H1 (cell line): Measurements from ENCODE around the gene MPPE1. TPM values are rescaled to one million over a fixed set of nuclear protein-coding genes. Genes with fewer than 3 reads are reported as not detected.

Experiments
- CTCF ChIA-PET: fragments of 300-600 bp; sonication (Branson Sonifier 250); formaldehyde crosslinking; loops from one replicate; lab custom pipeline; 2021; ENCODE audit not compliant: partially characterized antibody; lab: Charles Lee
- POLR2A ChIA-PET: fragments of 300-600 bp; sonication (Branson Sonifier 250); formaldehyde crosslinking; loops from one replicate; lab custom pipeline; 2021; ENCODE audit warnings: inconsistent platforms; ENCODE audit not compliant: partially characterized antibody; lab: Charles Lee
- DNase-seq, 2 experiments: peaks; one replicate each; pipeline versions ENCODE4 v3.0.0 to v3.0.0-alpha.2; 2010 to 2022; ENCODE audit warnings: low spot score in 2 of 2, low read depth in 1 of 2, mixed read lengths in 1 of 2
- FAIRE-seq: peaks from 2 replicates; lab custom pipeline; 2011; peaks lifted over from hg19 to GRCh38; lab: Jason Lieb, UNC
- H2AFZ ChIP-seq: 2 replicates; pipeline ENCODE4 v1.8.1; 2012; ENCODE audit warnings: low read length, inconsistent platforms
- H2AK5ac ChIP-seq: 2 replicates; pipeline ENCODE4 v1.6.1; 2013; ENCODE audit warnings: low read depth, low read length
- H2BK120ac ChIP-seq: replicated peaks from 2 replicates; pipeline ENCODE3; 2013; ENCODE audit warnings: low read depth, low read length, inconsistent platforms
- H2BK12ac ChIP-seq: 2 replicates; pipeline ENCODE4 v1.6.1; 2013; ENCODE audit warnings: low read depth, low read length
- H2BK15ac ChIP-seq: 2 replicates; pipeline ENCODE4 v1.6.1; 2013; ENCODE audit warnings: low read length
- H2BK20ac ChIP-seq: 2 replicates; pipeline ENCODE4 v1.6.1; 2013; ENCODE audit warnings: low read length
- H2BK5ac ChIP-seq: 2 replicates; pipeline ENCODE4 v1.6.1; 2013; ENCODE audit warnings: low read depth, low read length
- H3K14ac ChIP-seq: 2 replicates; pipeline ENCODE4 v1.6.1; 2013; ENCODE audit warnings: inconsistent platforms; ENCODE audit not compliant: insufficient read length
- H3K18ac ChIP-seq: 2 replicates; pipeline ENCODE4 v1.6.1; 2013; ENCODE audit warnings: low read length; ENCODE audit errors: extremely low read depth
- H3K23ac ChIP-seq: 2 replicates; pipeline ENCODE4 v1.6.1; 2013; ENCODE audit warnings: inconsistent platforms; ENCODE audit not compliant: insufficient read length
- H3K23me2 ChIP-seq: 2 replicates; pipeline ENCODE4 v1.6.1; 2013; ENCODE audit warnings: low read depth, low read length
- H3K27ac ChIP-seq: 2 replicates; pipeline ENCODE4 v1.6.1; 2011; ENCODE audit warnings: low read depth, low read length, inconsistent platforms
- H3K27me3 ChIP-seq, 4 experiments: replicated peaks in 1 of 4; 1 replicate in 1 of 4; 2 replicates in 3 of 4; pipeline versions ENCODE4 v1.6.1 to v1.8.1; 2011 to 2013; ENCODE audit warnings: low read length in 3 of 4, mild to moderate bottlenecking in 3 of 4, inconsistent platforms in 2 of 4, mixed read lengths in 2 of 4, moderate library complexity in 1 of 4; ENCODE audit not compliant: control insufficient read depth in 3 of 4, insufficient read depth in 3 of 4; ENCODE audit errors: extremely low read depth in 1 of 4
- H3K36me3 ChIP-seq, 4 experiments: 2 replicates each; pipeline versions ENCODE4 v1.6.1 to v1.8.1; 2011 to 2013; ENCODE audit warnings: mild to moderate bottlenecking in 4 of 4, low read length in 3 of 4, moderate library complexity in 2 of 4, control low read depth in 1 of 4, inconsistent platforms in 1 of 4; ENCODE audit not compliant: insufficient read depth in 4 of 4, control insufficient read depth in 2 of 4
- H3K4ac ChIP-seq: replicated peaks from 2 replicates; pipeline ENCODE3; 2013; ENCODE audit warnings: low read length, low read depth, mixed read lengths, inconsistent platforms; ENCODE audit not compliant: insufficient read length
- H3K4me1 ChIP-seq, 4 experiments: replicated peaks in 1 of 4; 1 replicate in 1 of 4; 2 replicates in 3 of 4; pipeline versions ENCODE4 v1.6.1 to v1.8.1; 2011 to 2013; ENCODE audit warnings: low read length in 3 of 4, inconsistent platforms in 2 of 4, mixed read lengths in 1 of 4; ENCODE audit not compliant: insufficient read depth in 4 of 4, control insufficient read depth in 3 of 4
- H3K4me2 ChIP-seq, 2 experiments: 2 replicates each; pipeline versions ENCODE4 v1.6.1 to v1.8.1; 2011 to 2013; ENCODE audit warnings: low read depth in 2 of 2, low read length in 2 of 2, control low read depth in 1 of 2, inconsistent platforms in 1 of 2, mild to moderate bottlenecking in 1 of 2; ENCODE audit not compliant: insufficient read depth in 1 of 2
- H3K4me3 ChIP-seq, 4 experiments: fragments of 200-600, 300-600 bp in 1 of 4; sonication (generic), shearing (Covaris generic), sonication (Bioruptor Twin) in 1 of 4; 2 replicates each; pipeline versions ENCODE4 v1.5.1 to v1.8.1; 2011 to 2016; ENCODE audit warnings: low read length in 4 of 4, low read depth in 3 of 4, control low read depth in 2 of 4, inconsistent platforms in 2 of 4, mild to moderate bottlenecking in 2 of 4, mixed read lengths in 1 of 4, moderate library complexity in 1 of 4; ENCODE audit not compliant: insufficient read depth in 2 of 4; ENCODE audit errors: extremely low read depth in 1 of 4
- H3K56ac ChIP-seq: replicated peaks from 2 replicates; pipeline ENCODE3; 2013; ENCODE audit warnings: low read depth, mild to moderate bottlenecking, mixed read lengths, low read length, inconsistent platforms; ENCODE audit not compliant: insufficient read length
- H3K79me1 ChIP-seq: 2 replicates; pipeline ENCODE4 v1.6.1; 2013; ENCODE audit warnings: low read depth, low read length, control low read depth
- H3K79me2 ChIP-seq, 2 experiments: 2 replicates each; pipeline versions ENCODE4 v1.6.1 to v1.8.1; 2012 to 2013; ENCODE audit warnings: low read length in 2 of 2, mild to moderate bottlenecking in 2 of 2, inconsistent platforms in 1 of 2; ENCODE audit not compliant: insufficient read depth in 2 of 2, control insufficient read depth in 1 of 2
- H3K9ac ChIP-seq, 4 experiments: replicated peaks in 1 of 4; 1 replicate in 1 of 4; 2 replicates in 3 of 4; pipeline versions ENCODE4 v1.6.1 to v1.8.1; 2011 to 2013; ENCODE audit warnings: low read depth in 3 of 4, low read length in 3 of 4, control low read depth in 2 of 4, mild to moderate bottlenecking in 2 of 4, moderate library complexity in 2 of 4, inconsistent platforms in 1 of 4; ENCODE audit errors: extremely low read depth in 1 of 4
- H3K9me3 ChIP-seq, 2 experiments: 2 replicates each; pipeline versions ENCODE4 v1.6.1 to v1.8.1; 2012 to 2013; ENCODE audit warnings: mild to moderate bottlenecking in 2 of 2, moderate library complexity in 2 of 2, control low read depth in 1 of 2, inconsistent platforms in 1 of 2, low read depth in 1 of 2, low read length in 1 of 2, mixed read lengths in 1 of 2; ENCODE audit not compliant: insufficient read depth in 2 of 2
- H4K20me1 ChIP-seq, 2 experiments: replicated peaks in 1 of 2; 2 replicates each; pipeline versions ENCODE3 to v1.8.1; 2011 to 2013; ENCODE audit warnings: inconsistent platforms in 2 of 2, low read length in 2 of 2, mild to moderate bottlenecking in 1 of 2; ENCODE audit not compliant: insufficient read depth in 2 of 2, control insufficient read depth in 1 of 2
- H4K5ac ChIP-seq: 2 replicates; pipeline ENCODE4 v1.6.1; 2013; ENCODE audit warnings: low read length, low read depth, mixed read lengths, inconsistent platforms; ENCODE audit not compliant: insufficient read length
- H4K8ac ChIP-seq: 2 replicates; pipeline ENCODE4 v1.8.0; 2013; ENCODE audit warnings: mild to moderate bottlenecking, moderate library complexity, low read length, inconsistent platforms; ENCODE audit not compliant: insufficient read depth; ENCODE audit errors: extremely low read depth
- H4K91ac ChIP-seq: replicated peaks from 2 replicates; pipeline ENCODE3; 2013; ENCODE audit warnings: low read length, mixed read lengths, inconsistent platforms; ENCODE audit not compliant: insufficient read length
- BACH1 ChIP-seq: IDR thresholded peaks from 2 replicates; pipeline ENCODE4 v1.6.1; 2012; ENCODE audit warnings: low read length, improper control_type of control experiment
- BRCA1 ChIP-seq: IDR thresholded peaks from 2 replicates; pipeline ENCODE4 v1.6.1; 2012; ENCODE audit warnings: low read depth, low read length, improper control_type of control experiment
- EGR1 ChIP-seq: IDR thresholded peaks from 2 replicates; pipeline ENCODE4 v1.6.1; 2011; ENCODE audit warnings: low read depth, low read length, borderline replicate concordance
- KDM4A ChIP-seq: IDR thresholded peaks from one replicate; pipeline ENCODE4 v1.7.1; 2012; ENCODE audit warnings: low read depth, mild to moderate bottlenecking, moderate library complexity, low read length, inconsistent platforms; ENCODE audit not compliant: severe bottlenecking
- MAFK ChIP-seq: IDR thresholded peaks from 2 replicates; pipeline ENCODE4 v1.6.1; 2012; ENCODE audit warnings: low read depth, mild to moderate bottlenecking, improper control_type of control experiment, low read length
- RBBP5 ChIP-seq: IDR thresholded peaks from 2 replicates; pipeline ENCODE4 v1.7.1; 2012; ENCODE audit warnings: low read depth, mild to moderate bottlenecking, inconsistent platforms, low read length, moderate library complexity, borderline replicate concordance
- SIN3A ChIP-seq, 2 experiments: IDR thresholded peaks in 1 of 2; conservative IDR thresholded peaks in 1 of 2; 2 replicates each; pipeline ENCODE4 v1.6.1; 2011 to 2012; ENCODE audit warnings: low read length in 2 of 2, improper control_type of control experiment in 1 of 2, low read depth in 1 of 2, mild to moderate bottlenecking in 1 of 2
- SRF ChIP-seq: IDR thresholded peaks from 2 replicates; pipeline ENCODE4 v1.6.1; 2011; ENCODE audit warnings: mild to moderate bottlenecking, low read depth, low read length, moderate library complexity
- TBP ChIP-seq: IDR thresholded peaks from 2 replicates; pipeline ENCODE4 v1.6.1; 2011; ENCODE audit warnings: low read depth, low read length, improper control_type of control experiment
- WGBS, 2 experiments: shearing (Covaris generic) in 1 of 2; methylation state at CpG; one replicate each; pipeline versions ENCODE4 v1.1.6 to v1.1.7; 2013 to 2015; ENCODE audit warnings: low lambda C conversion rate in 2 of 2, mixed read lengths in 2 of 2, inconsistent platforms in 1 of 2, low coverage in 1 of 2, missing lambda C conversion rate in 1 of 2; ENCODE audit not compliant: insufficient replicate concordance in 2 of 2, insufficient coverage in 1 of 2, insufficient read length in 1 of 2; ENCODE audit errors: extremely low coverage in 1 of 2, missing lambda C conversion rate in 1 of 2; 5-methylcytosine and 5-hydroxymethylcytosine counted together
- polyA plus RNA-seq, 7 experiments: library from polyadenylated mRNA; depleted of rRNA in 3 of 7; stranded (reverse) in 5 of 7; unstranded in 2 of 7; fragments of >200 nt in 5 of 7; fragments of 200-250 nt in 2 of 7; gene quantifications; 1 replicate in 5 of 7; 2 replicates in 1 of 7; 4 replicates in 1 of 7; pipeline versions ENCODE4 v1.2.1 to v1.2.3, GENCODE V29; 2011 to 2013; ENCODE audit warnings: missing spikeins in 2 of 7, mixed read lengths in 2 of 7
- total RNA-seq: library from RNA; stranded (reverse); fragmentation: NEBNext Ultra II Directional; extraction: Animal tissue kit (Norgen Biotek cat#: 25700); gene quantifications from 2 replicates; pipeline ENCODE4 v1.2.1, GENCODE V29; 2021
- TF ChIP-seq, protein P1 (sequence below): IDR thresholded peaks from 2 replicates; pipeline ENCODE4 v1.6.1; 2012; ENCODE audit warnings: inconsistent platforms

The MPPE1 gene
- total and polyA plus RNA-seq, 2 of the 8 experiments (the other 6 are each of a cell fraction or from before 2014, with no cell fraction given) = 13.7 to 20.9 TPM

DNA sequence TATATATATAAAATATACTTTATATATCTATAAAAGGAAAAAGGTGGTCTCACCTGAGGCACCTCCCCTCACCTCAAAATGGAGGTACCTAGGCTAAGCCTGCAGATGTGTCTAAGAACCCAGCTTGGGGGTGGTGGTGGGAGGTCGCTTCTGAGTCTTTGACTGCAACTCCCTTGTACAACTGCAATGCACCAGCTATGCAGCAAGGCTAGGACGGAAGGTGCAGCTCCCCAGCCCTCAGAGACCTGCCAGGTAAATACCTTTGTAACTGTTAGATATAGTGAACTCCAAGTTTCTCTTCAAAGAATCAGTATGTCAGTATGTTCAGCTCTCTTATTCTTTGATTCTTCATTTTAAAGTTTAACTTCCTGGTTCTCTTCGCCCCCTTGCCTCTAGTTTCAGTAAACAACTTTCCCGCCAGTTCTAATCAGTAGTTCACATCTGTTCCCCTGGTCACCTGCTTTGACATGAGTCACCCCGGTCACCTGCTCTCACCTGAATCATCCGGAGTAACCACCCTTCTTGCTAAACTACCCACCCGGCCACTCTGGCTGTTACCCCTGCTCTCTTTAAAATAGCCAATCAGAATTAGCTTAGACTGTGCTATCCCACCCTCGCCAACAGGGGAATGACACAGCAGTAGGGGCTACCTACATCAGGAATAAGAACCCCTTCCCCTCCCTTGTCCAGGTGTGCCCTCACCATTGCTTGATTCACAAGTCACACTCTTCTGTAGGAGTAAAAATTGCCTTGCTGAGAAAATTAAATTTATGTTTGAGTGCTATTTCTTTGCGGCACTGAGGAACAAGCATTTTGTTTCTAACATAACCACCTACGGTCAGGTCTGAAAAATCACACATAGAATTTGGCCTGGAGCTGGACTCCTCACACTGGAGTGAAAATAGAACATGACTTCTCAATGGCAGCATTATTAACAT is 48.5 kb upstream of the MPPE1 start:
- Histone ChIP-seq H3K9me3 (peaks cover 0 to 7% of the 10 kb centered on the region in 2 experiments; a peak in 1 of 4 replicates), H4K20me1 (no peaks in the 10 kb centered on the region), H3K56ac (no peak overlapping the region), H3K18ac (no peak overlapping the region; the same call in 1 of the 2 replicates), H2AK5ac (0 out of 2 replicates have a peak overlapping the region, but pooled peaks have one; percentile 28), H3K23me2 (no peaks in the 10 kb centered on the region), H2BK5ac (peak overlapping the region; percentile 55), H2AFZ (0 out of 2 replicates have a peak overlapping the region, but pooled peaks have one; percentile 36), H3K9ac (no peak overlapping the region), H2BK120ac (no peak overlapping the region), H3K79me1 (no peaks in the 10 kb centered on the region), H3K27me3 (no peaks in the 10 kb centered on the region), H4K91ac (no peak overlapping the region), H3K79me2 (no peaks in the 10 kb centered on the region), H3K27ac (no peak overlapping the region), H2BK12ac (peak overlapping the region; percentile 98), H3K4me1 (peaks cover 0 to 6% (median 4%) of the 10 kb centered on the region in 4 experiments; a peak in 5 of 7 replicates), H2BK15ac (no peak overlapping the region), H3K4me3 (no peak overlapping the region), H3K4me2 (no peak overlapping the region), H3K23ac (no peak overlapping the region), H4K8ac (no peak overlapping the region), H4K5ac (no peak overlapping the region), H3K14ac (no peak overlapping the region), H2BK20ac (peak overlapping the region; percentile 86; the same call in 1 of the 2 replicates), H3K4ac (no peak overlapping the region), H3K36me3 (no peaks in the 10 kb centered on the region)
- ChIA-PET CTCF (interaction anchor here (0.6 to 22.3 kb wide), 9 partner anchors 12 to 1326 kb away, joined by 3 to 471 read pairs (median 3); no protein-coding TSS in a partner anchor), POLR2A (interaction anchor here (1.3 to 4.7 kb wide), 2 partner anchors 9 to 25 kb away, joined by 7 to 27 read pairs; partner anchors contain the start of gene IMPA2)
- FAIRE-seq = no peak
- no peak for DNase-seq
- WGBS, 2 experiments = 70% methylated on average over 10 of the region's 10 CpGs; no CpG with 5 or more reads in 1 of the 2 experiments
- TF ChIP-seq MAFK = peak; percentile 57; the same call in 1 of the 2 replicates
- peak; percentile 59; the same call in 1 of the 2 replicates for TF ChIP-seq BACH1
- no peak for TF ChIP-seq SRF
- TF ChIP-seq EGR1 = no peak
- no peak for TF ChIP-seq KDM4A
- TF ChIP-seq, protein P1, sequence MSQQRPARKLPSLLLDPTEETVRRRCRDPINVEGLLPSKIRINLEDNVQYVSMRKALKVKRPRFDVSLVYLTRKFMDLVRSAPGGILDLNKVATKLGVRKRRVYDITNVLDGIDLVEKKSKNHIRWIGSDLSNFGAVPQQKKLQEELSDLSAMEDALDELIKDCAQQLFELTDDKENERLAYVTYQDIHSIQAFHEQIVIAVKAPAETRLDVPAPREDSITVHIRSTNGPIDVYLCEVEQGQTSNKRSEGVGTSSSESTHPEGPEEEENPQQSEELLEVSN = peak; percentile 69
- no peak for TF ChIP-seq BRCA1
- no peak for TF ChIP-seq SIN3A (conservative IDR thresholded peaks at IDR 0.05 in 1 of 2, IDR thresholded peaks at IDR 0.05 in 1 of 2; ENCODE audit: low read depth in 1 of 2, low read length in 2 of 2)
- no peak for TF ChIP-seq TBP
- no peak for TF ChIP-seq RBBP5
